GM21825 (cell line): ENCODE results near the gene ACSF2.
"Not testable (repeated sequence)": the region's sequence is repeated elsewhere in the genome, so short reads cannot be mapped to it uniquely, and the experiment has no call there.

Experiments
- ATAC-seq: cut with Tn5 transposase; IDR thresholded peaks from one replicate; pipeline ENCODE4 v1.9.1; 2021; ENCODE audit warnings: mild to moderate bottlenecking, moderate library complexity; ENCODE audit not compliant: unreplicated experiment

The ACSF2 gene, protein sequence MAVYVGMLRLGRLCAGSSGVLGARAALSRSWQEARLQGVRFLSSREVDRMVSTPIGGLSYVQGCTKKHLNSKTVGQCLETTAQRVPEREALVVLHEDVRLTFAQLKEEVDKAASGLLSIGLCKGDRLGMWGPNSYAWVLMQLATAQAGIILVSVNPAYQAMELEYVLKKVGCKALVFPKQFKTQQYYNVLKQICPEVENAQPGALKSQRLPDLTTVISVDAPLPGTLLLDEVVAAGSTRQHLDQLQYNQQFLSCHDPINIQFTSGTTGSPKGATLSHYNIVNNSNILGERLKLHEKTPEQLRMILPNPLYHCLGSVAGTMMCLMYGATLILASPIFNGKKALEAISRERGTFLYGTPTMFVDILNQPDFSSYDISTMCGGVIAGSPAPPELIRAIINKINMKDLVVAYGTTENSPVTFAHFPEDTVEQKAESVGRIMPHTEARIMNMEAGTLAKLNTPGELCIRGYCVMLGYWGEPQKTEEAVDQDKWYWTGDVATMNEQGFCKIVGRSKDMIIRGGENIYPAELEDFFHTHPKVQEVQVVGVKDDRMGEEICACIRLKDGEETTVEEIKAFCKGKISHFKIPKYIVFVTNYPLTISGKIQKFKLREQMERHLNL

DNA sequence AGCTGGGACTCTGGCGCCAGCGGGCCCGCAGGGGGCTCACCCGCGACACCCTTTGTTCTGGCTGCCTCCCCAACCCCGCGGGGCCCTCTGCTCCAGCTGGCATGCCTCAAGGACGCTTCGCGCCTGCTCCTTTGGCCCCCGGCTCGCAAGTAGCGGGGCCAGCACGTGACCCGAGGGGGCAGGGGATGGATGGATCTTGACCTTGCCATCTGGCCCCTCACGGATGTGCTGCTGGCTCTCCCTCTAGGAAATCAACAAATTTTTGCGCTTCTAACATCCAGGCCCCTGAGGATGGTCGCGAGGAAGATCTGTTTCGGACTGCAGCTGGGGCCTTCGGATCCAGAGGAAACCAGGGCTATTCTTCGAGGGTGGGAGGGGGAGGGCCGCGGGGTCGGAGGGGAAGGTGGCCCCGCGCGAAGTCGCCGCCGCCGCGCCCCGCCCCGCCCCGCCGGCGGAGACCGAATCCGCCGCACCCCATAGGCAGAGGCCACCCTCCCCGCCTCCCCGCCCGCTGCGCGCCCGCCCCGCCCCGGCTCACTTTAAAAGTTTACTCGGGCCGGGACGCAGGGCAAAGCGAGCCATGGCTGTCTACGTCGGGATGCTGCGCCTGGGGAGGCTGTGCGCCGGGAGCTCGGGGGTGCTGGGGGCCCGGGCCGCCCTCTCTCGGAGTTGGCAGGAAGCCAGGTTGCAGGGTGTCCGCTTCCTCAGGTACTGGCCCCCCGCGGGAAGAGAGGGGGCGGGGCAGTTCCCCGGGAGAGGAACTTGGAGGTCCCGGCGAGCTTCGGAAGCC is at the start of gene ACSF2:
ACSF2 (plus strand) TSS at position 537 of the 790 bp plus-strand sequence; CDS start at position 581, 44 bp downstream.
- peak; percentile 64 for ATAC-seq

DNA sequence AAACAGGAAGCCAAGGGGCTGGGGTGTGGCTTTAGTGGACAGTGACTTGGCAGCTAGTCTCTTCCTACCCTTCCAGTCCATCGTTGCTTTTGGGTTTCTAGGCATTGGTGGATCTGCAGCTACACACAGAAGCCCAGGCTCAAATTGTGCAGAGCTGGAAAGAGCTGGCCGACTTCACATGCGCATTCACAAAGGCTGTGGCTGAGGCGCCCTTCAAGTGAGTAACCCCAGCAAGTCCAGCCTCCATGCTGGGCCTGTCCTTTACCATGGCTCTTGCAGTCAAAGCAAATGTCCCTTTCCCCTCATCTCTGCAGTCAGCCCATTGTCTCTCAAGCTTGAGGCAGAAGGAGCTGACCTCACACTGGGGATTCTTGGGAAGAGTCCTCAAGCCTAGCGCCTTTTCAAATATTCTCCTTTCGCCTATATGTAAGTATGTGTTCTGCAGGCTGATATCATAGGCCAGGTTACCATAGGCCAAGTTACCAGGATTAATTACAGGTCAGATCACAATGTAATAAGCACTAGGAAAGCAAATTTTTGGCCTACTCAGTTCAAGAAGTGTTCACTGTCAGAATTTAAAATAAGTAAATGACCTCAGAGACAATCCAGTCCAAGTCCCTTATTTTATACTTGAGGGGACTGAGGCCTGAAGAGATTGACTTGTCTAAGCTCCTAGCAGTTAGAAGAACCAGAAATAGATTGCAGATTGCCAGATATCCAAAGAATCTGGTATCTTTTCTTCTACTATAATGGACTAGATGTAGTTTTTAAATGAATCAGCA is 46.5 kb upstream of the ACSF2 start:
- no peak for ATAC-seq

DNA sequence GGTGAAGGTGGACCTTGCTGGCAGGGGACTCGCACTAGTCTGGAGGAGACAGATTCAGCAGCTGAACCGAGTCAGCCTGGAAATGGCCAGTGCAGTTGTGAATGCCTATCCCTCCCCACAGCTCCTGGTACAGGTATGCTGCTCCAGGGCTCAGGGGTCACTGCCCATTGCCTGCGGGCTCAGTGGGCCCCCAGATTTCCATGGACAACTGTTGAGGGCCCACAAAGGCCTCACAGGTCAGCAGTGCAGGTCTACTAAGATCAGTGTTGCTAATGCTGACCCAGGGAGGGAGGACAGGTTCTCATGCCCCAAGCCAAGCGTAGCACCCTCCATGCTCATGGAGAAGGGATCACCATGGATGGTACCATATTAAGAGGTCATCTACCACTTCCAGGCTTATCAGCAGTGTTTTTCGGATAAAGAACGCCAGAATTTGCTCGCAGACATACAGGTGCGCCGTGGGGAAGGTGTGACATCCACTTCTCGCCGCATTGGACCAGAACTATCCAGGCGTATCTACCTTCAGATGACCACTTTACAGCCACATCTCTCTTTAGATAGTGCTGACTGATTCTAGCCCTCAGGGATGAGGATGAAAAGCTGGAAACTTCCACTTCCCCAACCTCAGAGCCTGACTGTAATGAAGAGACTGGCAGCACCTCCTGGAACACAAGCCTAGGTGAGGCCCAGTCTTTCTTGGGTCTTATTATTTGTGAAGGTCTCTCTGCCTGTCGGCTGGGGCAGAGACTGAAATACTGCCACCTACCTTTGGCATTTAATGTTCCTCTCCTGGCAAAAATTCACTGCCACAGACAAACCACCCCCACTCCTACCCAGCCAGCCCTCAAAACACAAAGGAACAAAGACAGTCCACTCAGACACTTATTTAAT is 45.4 kb upstream of the ACSF2 start:
- ATAC-seq: no peak

- ATAC-seq: no peak
Observed at GRCh38 chr17:50381260-50381815, 44.7 kb upstream of the ACSF2 start.

DNA sequence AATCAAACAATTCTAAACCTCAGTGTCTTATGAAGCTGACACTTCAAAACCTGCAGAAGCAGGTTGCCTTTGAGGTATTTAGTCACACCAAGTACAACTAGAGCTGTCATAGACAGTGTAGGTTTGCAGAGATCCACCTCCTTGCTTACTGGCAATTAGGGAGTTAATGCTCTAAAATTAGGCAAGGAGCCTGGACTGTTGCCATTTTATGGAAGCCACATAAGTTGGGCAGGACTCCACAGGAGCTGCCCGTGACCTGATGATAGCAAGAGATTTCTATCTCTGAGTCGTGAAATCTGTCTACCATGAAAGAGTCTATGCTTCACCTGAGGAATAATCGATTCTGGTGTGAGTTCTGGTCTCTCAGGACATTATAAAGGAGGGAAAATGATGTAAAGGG is 44.1 kb upstream of the ACSF2 start:
- ATAC-seq: no peak

- ATAC-seq: no peak
Observed at GRCh38 chr17:50382931-50383330, 43.1 kb upstream of the ACSF2 start.

DNA sequence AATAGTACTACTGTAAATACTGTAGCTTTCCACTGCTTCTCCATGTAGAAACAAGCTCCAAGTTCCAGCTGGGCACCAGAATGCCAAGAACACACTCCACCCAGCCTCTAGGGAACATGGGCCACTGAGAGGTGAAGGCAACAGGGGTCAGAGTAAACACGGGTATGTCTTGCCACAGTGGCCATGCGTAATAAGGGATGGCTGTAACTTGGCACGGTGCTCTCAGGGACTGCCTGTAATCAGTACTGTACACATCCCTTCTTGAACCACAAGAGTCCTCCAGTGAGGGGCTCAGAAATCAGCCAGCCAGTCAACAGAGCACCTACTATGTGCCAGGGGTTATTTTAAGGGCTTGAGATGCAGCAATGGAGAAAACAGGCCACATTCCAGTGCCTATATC is 39.5 kb upstream of the ACSF2 start:
- ATAC-seq: no peak

DNA sequence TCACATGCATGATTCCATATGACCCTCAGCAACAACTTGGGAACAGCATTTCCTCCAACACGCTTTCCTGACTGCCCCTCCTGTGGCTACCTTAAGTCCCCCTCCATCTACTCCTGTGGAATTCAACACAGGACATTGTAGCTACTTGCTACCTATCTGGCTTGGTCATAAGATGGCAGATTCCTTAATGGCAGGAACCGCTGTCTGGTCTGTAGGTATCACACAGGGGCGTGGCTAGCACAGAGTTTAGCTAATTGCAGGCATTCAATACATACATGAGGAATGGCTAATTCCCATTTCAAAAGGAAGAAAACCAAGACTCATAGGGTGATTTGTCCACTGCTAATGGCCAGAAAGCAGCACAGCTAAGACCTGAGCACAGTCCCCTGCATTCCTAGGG is 37.3 kb upstream of the ACSF2 start:
- no peak for ATAC-seq

DNA sequence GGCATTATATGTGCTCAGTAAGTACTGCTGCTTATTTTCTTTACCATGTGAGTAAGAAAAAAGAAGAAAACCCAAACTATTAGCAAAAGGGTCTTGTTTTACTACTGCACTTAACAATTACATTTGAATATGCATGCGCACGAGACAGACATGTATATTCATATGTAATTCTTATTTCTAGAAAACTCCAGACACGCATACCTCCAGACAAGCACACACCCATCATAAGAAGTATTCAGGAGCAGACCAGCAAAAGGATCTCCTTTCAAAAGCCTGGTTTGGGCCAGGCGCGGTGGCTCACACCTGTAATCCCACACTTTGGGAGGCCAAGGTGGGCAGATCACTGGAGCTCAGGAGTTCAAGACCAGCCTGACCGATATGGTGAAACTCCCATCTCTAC is 36.5 kb upstream of the ACSF2 start:
- no peak for ATAC-seq

DNA sequence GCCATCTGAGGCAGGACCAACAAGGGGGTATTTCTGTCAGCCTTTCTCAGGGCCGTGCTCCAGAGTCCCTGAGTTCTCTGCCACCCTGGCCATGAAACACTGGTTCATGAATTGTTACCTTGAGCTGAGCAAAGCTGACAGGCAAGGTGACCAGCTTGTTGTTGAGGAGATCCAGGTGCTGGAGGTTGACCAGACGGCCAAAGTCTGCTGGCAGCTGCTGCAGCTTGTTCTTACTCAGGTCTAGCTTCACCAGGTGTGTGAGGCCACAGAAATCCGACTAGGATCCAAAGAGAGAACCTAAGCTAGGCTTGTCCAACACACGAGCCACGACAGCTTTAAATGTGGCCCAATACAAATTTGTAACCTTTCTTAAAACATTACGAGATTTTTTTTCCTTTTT is 33.4 kb upstream of the ACSF2 start:
- no peak for ATAC-seq

- ATAC-seq: no peak
Observed at GRCh38 chr17:50393700-50394099, 32.3 kb upstream of the ACSF2 start.

DNA sequence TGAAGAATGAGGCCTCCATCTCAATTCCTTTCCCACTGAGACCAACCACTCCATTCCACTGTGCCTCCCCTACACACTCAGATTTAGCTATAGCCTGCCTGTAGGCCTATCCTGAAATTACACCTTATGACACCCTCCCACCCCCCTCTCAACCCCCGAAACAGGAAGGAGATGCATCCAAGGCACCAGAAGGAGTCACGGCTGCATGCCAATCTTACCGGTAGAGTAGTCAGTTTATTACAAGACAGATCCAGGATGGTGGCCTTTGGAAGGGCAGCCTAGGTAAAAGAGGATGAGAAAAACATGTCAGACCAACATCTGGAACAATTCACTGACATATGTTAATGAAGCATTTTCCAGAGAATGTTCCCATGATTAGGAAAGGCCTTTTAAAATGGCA is 31.3 kb upstream of the ACSF2 start:
- no peak for ATAC-seq

DNA sequence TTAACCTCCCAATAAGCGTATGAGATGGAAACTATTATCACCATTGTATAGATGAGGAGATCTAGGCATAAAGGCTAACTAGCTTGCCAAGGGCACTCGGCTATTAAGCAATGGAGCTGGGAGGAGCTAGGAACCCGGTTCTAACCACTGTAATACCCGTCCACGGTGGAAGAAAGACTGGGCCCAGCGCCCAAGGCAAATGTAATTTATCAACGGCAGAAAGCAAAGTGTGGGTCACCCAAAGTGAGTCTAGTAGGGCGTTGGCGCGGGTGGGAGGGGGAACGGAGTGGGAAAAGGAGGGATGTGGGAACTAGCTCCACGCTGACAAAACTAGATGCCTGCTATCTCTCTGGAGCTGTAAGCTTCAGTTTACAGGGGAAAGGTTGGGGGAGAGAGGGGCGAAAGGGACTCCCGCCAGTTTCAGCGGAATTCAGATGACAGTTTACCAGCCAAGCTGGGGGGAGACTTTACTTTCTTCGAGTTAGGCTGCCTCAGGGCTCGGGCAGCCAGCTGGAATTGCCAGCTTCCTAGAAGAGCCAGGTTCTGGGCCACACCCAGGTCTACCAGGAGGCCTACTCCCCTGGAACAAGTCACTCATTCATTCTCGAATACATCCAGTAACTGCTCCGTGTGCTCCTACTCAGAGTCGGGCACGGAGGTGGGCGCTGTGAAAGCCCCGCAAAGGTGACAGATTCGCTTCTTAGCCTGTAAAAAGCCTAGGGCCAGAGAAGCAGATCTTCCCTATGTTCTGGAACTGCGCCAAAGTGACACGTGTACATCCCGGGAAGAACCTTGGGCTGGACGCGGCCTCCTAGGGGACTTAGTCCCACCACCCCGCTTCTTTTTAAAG is 29.5 kb upstream of the ACSF2 start:
- ATAC-seq: peak; percentile 8

DNA sequence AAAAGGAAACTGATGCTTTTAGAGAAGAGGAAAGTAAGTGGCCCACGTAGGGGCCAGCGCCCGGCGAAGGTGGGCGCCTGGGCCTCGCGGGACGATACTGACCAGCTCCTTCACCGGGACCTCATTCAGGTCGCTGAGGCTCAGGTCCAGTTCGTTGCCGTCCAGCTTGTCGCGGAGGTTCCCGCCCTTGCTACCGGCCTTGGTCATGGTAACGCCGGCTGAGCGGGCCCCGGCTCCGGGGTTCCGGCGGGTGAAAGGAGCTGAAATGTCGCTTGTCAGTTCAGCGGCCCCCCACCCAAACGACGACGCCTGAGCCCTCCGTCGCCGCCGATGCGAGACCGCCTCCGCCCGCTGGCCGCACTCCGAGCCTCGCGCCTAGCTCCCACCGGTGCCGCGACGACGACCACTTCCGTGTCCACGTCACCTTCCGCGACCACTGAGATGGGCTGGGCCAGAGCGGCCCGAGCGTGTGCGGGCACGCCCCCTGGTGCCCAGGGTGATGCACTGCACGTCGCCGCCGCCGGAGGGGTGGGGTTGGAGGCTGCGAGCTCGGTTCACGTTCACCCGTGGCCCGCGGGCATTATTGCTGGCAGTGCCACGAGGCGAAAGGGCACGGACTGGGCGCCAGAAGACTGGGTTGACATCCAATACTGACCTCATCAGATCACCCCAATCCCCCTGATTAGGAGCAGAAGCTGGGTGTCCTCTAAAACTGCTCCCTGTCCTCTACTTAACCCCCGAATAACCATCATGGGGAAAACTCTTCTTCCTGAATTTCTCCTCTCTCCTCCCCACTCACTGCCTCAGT is 28.7 kb upstream of the ACSF2 start, which contains the start of gene LRRC59:
LRRC59 (minus strand) TSS at position 413 of the 808 bp plus-strand sequence; CDS start at position 207, 206 bp downstream.
- ATAC-seq: peak; percentile 95

DNA sequence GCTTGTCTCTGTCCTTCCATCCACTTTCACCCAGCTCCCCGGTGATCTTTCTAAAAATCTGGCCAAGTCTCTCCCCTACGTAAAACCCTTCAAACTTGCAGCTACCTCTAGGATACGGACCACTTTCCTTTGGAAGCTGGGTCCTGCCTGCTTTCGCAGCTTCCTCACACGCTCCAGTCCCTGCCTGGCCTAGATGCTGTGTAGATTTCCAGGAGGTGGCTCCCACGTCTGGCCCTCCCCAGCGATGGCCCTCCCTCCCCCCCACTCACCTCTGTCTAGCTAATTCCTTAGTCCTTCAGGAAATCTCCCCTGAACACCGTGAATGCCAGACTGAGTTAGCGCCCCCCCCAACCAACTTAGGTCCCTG is 28.1 kb upstream of the ACSF2 start:
- no peak for ATAC-seq

GRCh38 chr17:50398672-50399071 is 27.3 kb upstream of the ACSF2 start:
- ATAC-seq: not testable (repeated sequence)

DNA sequence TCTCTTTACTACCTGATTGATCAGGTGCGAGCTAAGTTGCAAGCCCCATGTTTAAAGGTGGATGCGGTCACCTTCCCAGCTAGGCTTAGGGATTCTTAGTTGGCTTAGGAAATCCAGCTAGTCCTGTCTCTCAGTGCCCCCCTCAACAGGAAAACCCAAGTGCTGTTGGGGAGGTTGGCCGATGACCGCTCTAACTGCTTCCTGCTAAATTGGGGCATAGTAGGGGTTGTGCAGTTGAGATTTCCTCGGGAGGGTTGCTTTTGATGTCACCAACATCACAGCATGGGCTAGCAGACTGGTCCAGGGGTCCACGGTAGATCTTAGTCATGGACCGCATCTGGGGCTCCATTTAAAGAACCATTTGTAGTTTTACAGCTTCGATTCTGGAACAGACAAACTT is 26.4 kb upstream of the ACSF2 start:
- ATAC-seq: not testable (repeated sequence)

GRCh38 chr17:50405351-50405750 is 20.7 kb upstream of the ACSF2 start:
- not testable (repeated sequence) for ATAC-seq
